Kidney epithelial cell (primary cell): ENCODE results near the gene PDIK1L. TPM values are rescaled to one million over a fixed set of nuclear protein-coding genes. Genes with fewer than 3 reads are reported as not detected.

Experiments
- DNase-seq: peaks from one replicate; pipeline ENCODE4 v3.0.0-alpha.2; 2010; ENCODE audit warnings: low read depth
- H3K27me3 ChIP-seq: 2 replicates; pipeline ENCODE4 v1.6.0; 2011; ENCODE audit warnings: low read length; ENCODE audit not compliant: control insufficient read depth, insufficient read depth
- H3K36me3 ChIP-seq: 2 replicates; pipeline ENCODE4 v1.5.1; 2011; ENCODE audit warnings: low read length; ENCODE audit not compliant: control insufficient read depth, insufficient read depth
- H3K4me3 ChIP-seq: 2 replicates; pipeline ENCODE4 v1.5.1; 2011; ENCODE audit warnings: low read depth, mild to moderate bottlenecking, control low read depth, low read length
- total RNA-seq: library from RNA; depleted of rRNA; stranded (reverse); fragments of >200 nt; gene quantifications from 2 replicates; pipeline ENCODE4 v1.2.3, GENCODE V29; 2015
- TF ChIP-seq, protein P1 (sequence below): IDR thresholded peaks from 2 replicates; pipeline ENCODE4 v1.5.1; 2011; ENCODE audit warnings: mild to moderate bottlenecking, moderate library complexity, low read length, control low read depth, inconsistent platforms; ENCODE audit not compliant: insufficient read depth, poor library complexity, severe bottlenecking

PDIK1L gene
- total RNA-seq, 1 donor from 2014 or later, result 6.6 TPM

DNA sequence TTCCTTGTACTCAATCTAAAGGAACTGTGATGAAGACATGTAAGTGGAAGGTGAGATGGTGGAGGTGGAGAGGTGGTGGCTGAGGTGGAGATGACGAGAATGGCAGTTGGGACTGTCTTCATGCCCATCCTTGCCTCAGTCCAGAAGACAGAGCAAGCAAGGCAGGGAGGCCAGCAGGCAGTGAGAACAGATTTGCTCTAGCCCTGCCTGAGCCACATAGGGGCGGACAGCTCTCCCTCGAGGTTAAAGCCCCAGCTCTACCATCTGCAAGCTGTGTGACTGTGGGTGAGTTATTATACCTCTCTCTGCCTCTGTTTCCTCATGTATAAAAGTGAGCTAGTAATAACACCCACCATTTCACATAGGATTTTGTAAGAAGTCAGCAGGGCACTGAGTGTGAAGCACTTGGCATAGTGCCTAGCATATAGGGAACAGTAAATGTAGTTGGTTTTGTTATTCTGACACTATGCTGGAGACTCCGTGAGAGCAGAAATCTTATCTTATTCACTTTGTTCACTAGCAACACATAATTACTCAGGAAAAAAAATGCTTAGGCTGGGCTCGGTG lies 42.4 kb downstream of the PDIK1L start:
- TF ChIP-seq, protein P1, sequence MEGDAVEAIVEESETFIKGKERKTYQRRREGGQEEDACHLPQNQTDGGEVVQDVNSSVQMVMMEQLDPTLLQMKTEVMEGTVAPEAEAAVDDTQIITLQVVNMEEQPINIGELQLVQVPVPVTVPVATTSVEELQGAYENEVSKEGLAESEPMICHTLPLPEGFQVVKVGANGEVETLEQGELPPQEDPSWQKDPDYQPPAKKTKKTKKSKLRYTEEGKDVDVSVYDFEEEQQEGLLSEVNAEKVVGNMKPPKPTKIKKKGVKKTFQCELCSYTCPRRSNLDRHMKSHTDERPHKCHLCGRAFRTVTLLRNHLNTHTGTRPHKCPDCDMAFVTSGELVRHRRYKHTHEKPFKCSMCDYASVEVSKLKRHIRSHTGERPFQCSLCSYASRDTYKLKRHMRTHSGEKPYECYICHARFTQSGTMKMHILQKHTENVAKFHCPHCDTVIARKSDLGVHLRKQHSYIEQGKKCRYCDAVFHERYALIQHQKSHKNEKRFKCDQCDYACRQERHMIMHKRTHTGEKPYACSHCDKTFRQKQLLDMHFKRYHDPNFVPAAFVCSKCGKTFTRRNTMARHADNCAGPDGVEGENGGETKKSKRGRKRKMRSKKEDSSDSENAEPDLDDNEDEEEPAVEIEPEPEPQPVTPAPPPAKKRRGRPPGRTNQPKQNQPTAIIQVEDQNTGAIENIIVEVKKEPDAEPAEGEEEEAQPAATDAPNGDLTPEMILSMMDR, result no peak
- H3K36me3 ChIP-seq, result no peaks in the 10 kb centered on the region
- no peak for DNase-seq
- H3K4me3 ChIP-seq, result no peak overlapping the region
- H3K27me3 ChIP-seq, result peaks cover 19% of the 10 kb centered on the region

- H3K27me3 ChIP-seq, result peaks cover 19% of the 10 kb centered on the region
- H3K4me3 ChIP-seq, result no peak overlapping the region
- TF ChIP-seq, protein P1, result no peak
- no peak for DNase-seq
- H3K36me3 ChIP-seq, result no peaks in the 10 kb centered on the region
These were observed 43.1 kb downstream of the PDIK1L start for GRCh38 chr1:26154750-26155149.

GRCh38 chr1:26155370-26156284 lies 44.0 kb downstream of the PDIK1L start:
- no peak for DNase-seq
- no peak overlapping the region for H3K4me3 ChIP-seq
- H3K27me3 ChIP-seq, result peaks cover 21% of the 10 kb centered on the region
- TF ChIP-seq, protein P1, result no peak
- no peaks in the 10 kb centered on the region for H3K36me3 ChIP-seq

DNA sequence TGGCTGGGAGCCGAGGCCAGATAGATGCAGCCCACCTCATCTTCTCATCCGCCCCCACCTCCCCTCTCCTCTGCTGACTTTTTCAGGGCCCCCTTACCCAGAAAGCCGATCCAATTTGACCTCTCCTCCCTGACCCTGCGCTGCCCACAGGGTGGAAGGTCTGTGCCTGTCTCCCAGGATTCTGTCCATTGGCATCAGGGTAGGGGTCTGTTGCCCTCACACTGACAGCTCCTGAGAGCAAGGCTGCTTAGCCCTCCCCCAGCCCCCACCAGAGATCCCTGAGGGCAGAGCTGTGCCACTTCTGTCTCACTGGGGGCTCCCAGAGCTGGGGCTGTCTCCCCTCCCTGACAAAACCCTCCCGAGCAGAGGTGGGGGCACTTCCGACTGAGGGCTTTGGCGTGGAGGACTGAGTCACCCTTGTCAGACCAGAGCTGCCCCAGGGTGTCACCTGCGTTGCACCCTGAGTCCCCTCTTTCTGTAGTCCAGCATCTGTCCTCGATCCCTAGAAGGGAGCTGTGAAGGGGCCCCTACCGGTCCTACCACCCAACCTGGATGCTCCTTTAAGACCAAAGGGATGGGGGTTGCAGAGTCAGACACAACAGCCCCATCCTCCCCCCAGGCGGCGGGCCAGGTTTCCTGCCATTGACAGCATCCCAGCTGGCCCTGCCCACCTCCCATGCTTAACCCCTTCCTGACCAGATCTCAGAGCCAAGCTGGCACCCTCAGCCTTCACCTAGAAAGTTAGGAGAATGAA lies 44.8 kb downstream of the PDIK1L start:
- TF ChIP-seq, protein P1, result no peak
- H3K4me3 ChIP-seq, result no peak overlapping the region
- peaks cover 25% of the 10 kb centered on the region for H3K27me3 ChIP-seq
- no peaks in the 10 kb centered on the region for H3K36me3 ChIP-seq
- no peak for DNase-seq

DNA sequence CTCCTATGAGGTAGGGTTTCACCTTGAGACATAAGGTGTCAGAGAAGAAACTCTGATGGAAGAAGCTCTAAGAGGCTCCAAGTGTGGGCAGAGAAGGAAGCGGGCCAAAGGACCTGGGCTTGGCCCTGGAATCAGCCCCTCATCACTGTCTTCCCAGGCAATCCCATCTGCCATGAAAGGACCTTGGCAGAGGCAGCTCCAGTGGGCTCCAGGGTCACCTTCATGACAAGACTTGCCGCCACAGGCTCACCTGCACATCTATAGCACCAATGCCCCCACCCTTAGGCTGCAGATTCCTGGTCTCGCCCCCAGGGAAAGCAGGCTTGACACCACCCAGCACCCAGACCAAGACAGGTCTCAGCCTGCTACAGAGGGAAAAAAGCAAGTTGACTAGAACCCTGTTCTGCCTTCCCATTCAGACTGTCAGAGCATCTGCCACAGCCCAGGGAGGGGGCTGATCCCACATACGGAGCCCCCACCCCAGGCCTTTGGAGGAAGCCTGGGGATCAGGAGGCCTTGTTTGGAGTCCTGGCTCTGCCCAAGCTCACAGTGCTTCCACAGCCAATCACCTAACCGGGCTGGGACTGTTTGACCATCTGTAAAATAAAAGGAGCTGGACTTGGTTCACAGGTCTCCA lies 46.8 kb downstream of the PDIK1L start:
- H3K4me3 ChIP-seq, result no peak overlapping the region
- peaks cover 36% of the 10 kb centered on the region for H3K27me3 ChIP-seq
- no peak for DNase-seq
- H3K36me3 ChIP-seq, result no peaks in the 10 kb centered on the region
- TF ChIP-seq, protein P1, result no peak
